Activated naive CD4-positive, alpha-beta T cell (primary cell): ENCODE results near the gene TRIP13.
"Not testable (repeated sequence)": the region's sequence is repeated elsewhere in the genome, so short reads cannot be mapped to it uniquely, and the experiment has no call there.

Experiments used
- DNase-seq, 4 experiments: peaks; one replicate each; lab custom pipeline; 2025; lab: John Stamatoyannopoulos, UW

The TRIP13 gene

DNA sequence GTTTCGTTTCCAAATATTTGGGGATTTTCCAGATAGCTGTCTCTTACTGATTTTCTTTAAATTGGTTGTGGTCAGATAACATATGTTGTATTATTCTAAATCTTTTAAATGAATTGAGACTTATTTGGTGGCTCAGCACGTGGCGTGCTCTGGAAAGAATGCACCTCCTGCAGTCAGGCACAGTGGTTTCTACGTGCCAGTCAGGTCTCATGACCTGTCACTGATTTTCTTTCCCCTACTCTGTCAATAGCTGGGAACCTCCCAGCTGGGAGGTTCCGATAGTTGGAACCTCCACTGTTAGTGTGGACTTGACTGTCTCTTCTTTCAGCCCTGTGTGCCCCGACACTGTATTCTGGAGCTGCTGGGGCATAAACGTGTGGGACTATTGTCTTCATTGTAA lies 27.6 kb downstream of the TRIP13 start:
- no peak for DNase-seq

GRCh38 chr5:921456-922435 lies 29.1 kb downstream of the TRIP13 start:
- DNase-seq: no peak

- DNase-seq: no peak
Observed at GRCh38 chr5:922436-923280, 30.0 kb downstream of the TRIP13 start.

DNA sequence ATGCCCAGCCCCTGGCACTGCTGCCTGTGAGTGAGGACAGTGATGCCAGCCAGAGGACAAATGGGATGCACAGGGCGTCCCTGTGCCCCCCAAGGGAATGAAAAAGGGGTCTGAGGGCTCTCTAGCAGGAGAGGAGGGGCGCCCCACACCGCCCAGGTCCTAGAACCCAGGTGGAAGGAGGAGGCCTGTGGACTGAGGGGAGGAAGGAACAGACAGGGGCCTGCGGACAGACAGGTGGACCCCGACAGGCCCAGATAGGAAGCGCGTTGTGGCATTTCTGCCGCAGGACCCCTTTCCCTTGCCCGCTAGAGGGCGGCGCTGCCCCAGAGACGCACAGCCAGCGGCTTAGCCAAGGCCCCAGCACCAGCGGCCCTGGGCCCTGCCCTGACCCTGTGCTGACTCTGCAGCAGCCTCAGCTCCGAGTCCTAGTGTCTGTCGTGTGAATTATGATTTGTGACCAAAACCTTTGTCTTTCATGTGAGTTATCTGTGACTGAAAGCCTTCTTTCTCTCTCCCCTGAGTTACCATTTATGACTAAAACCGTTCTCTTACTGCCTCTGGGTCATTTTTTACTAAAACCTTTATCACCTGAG lies 30.7 kb downstream of the TRIP13 start:
- peak; percentile 28 to 71 (median 52) for DNase-seq

DNA sequence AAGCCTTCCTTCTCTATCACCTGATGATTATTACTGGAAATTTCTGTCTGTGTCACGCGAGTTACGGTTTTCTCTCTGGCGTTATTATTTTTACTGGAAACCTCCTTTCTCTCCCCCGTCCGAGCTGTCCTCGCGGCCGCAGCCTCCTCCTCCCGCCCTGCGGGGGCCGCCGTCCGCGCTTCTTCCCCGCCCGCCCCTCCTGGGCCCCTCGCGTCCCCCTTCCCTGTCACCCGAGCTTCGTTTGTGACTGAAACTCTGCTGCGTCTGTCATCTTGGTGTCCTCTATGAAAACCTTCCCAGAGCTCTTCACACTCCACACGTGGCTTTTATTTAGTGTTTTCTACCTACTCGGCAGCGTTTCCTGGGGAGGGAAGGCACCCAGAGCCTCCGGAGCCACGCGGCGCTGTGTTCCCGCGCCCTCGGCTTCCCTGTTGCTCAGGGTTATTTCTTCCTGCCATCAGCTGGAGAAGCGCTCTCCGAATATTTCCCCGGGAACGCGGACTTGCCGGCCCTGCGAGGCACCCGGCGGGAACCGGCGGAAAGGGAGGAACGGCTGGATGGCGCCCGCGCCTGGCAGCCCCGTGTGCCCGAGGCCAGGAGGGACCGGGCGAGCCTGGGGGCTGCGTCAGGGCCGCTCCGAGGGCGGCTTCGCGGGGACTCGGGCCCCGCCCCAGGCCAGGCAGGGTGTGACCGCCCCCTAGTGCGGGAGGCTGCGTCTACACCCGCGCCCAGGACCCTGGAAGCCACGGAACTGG lies 33.9 kb downstream of the TRIP13 start:
- no peak for DNase-seq

- DNase-seq: no peak
Observed at GRCh38 chr5:927172-928015, 34.7 kb downstream of the TRIP13 start.

- not testable (repeated sequence) for DNase-seq
Observed at GRCh38 chr5:929182-929581, 36.5 kb downstream of the TRIP13 start.

- no peak for DNase-seq
Observed at GRCh38 chr5:929596-929995, 36.9 kb downstream of the TRIP13 start.

DNA sequence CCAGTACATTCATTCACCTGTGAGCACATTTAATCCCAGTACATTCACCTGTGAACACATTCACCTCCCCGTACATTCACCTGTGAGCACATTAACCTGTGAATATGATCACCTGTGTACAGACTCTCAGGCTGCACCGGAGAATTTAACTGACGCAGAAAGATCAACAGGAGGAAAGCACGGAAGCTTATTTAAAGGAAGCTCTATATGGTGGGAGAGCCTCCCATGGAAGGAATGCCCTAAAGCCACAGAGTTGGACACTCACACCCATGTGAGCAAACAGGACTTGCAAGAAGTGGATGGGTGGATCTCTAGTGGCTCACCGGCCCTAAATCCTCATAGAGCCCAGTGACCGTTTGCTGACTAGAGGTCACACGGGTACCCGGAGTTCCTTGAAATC lies 38.2 kb downstream of the TRIP13 start:
- no peak for DNase-seq

- no peak for DNase-seq
Observed at GRCh38 chr5:931570-932145, 39.0 kb downstream of the TRIP13 start.

- no peak for DNase-seq
Observed at GRCh38 chr5:932151-932627, 39.5 kb downstream of the TRIP13 start.

- DNase-seq: no peak
Observed at GRCh38 chr5:932628-933250, 40.1 kb downstream of the TRIP13 start.

DNA sequence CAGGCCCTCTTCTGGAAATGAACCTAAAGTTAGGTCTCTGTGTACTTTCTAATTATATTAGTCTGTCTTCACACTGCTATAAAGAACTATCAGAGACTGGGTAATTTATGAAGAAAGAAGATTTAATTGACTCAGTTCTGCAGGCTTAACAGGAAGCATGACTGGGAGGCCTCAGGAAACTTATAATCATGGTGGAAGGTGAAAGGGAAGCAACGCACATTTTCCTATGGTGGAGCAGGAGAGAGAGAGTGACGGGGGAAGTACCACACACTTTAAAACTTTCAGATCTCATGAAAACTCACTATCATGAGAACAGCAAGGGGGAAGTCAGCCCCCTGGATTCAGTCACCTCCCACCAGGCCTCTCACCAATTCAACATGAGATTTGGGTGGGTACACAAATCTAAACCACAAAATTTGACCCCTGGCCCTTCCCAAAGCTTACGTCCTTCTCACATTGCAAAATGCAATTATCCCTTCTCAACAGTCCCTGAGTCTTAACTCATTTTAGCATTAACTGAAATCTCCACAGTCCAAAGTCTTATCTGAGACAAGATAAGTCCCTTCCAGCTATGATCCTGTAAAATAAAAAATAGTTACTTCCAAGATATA lies 40.7 kb downstream of the TRIP13 start:
- no peak for DNase-seq

GRCh38 chr5:933951-934350 lies 41.3 kb downstream of the TRIP13 start:
- DNase-seq: not testable (repeated sequence)

- DNase-seq: not testable (repeated sequence)
Observed at GRCh38 chr5:934381-934967, 41.8 kb downstream of the TRIP13 start.

GRCh38 chr5:935510-936084 lies 42.9 kb downstream of the TRIP13 start:
- DNase-seq: no peak

DNA sequence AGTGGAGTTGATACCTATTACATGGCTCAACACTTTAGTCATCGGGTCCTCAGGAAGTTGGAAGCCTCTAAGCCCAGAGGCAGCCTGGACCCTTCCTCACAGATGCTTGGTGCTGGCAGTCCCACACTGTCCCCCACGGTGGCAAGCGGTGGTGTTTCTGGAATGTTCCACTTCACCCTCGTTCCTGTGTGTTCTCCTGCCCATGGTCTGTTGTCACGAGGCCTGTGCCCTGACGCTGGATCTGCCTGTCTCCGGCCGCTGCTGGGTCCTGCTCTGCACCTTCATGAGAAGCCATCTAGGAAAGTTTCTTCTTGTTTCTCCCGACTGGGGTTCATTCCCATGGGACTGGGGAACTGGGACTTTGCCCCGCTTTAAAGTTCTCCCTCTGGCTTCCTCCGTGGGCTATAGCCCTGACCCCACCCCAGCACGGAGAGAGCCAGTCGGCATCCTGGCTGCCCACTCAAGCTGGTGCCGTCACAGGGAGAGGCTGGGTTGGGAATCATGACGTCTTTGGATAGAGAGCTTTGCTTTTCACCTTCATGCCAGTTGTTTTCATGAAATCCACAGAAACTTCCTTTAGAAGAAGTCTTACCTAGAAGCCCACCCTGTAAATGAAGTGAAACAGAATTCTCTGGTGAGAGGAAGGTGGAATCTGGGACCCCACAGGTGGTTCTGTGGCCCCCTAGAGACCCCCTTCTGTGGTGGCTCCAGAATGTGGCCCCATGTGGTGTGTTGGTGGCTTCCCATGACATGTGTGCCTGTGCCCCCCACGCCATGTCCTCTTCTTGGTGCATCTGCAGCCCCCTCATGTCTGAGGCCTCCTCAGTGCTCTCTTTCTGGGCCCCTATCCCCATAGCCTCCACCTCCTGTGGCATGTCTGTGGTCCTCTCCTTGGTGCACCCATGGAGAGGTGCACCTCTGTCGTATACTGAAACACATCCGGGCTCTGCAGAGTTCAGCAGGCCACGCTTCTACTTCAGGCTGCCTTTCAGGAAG lies 43.8 kb downstream of the TRIP13 start:
- DNase-seq: no peak
